DOHH2 (cell line): Measurements from ENCODE around the gene BMP6.

Experiments used
- CTCF ChIP-seq: fragments of 200-600 bp; sonication (generic); IDR thresholded peaks from one replicate; pipeline ENCODE4 v1.5.1; 2014; ENCODE audit warnings: antibody characterized with exemption, mild to moderate bottlenecking, low read depth, low read length; ENCODE audit not compliant: poor library complexity, severe bottlenecking
- EZH2phosphoT487 ChIP-seq: fragments of 200-600 bp; sonication (generic); IDR thresholded peaks from 2 replicates; pipeline ENCODE4 v1.6.1; 2017; ENCODE audit warnings: borderline replicate concordance, mild to moderate bottlenecking, antibody characterized with exemption, low read length, moderate library complexity, mixed read lengths

GRCh38 chr6:7820288-7820835 lies 94.5 kb downstream of the BMP6 start:
- TF ChIP-seq CTCF (no peak), EZH2phosphoT487 (no peak)
